ENCODE measurements around the gene DDX5. TPM values are rescaled to one million over a fixed set of nuclear protein-coding genes. Genes with fewer than 3 reads are reported as not detected.
A peak's percentile ranks its signal among the peaks of the same experiment; 100 is the strongest.

Gene DDX5
- polyA plus RNA-seq (2013): 1,597 TPM

DNA sequence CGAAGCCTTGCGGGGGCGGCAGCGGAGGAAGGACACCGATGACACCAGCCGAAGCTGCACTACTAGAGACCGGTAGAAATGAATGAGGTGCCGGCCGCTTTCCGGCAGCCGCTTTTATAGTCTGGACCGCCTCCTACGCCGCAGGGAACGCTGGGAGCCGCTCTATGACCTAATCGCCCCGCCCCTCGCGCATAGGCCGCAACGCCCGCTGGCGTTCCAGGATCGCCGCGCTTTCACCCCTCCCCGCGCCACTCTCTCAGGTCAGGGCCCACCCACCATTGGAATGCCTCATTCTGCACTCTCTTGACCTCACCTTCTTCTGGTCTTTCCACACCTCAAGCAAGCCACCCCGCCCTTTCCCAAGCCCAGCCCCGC is at the start of gene DDX5:
Gene DDX5 (minus strand): TSS at position 89 of the 375 bp plus-strand sequence. CDS start 170 bp downstream, outside the sequence.
- Histone ChIP-seq H3K9me3 (ENCODE audit: control extremely low read depth in 1 of 5, control insufficient read depth in 4 of 5, insufficient read depth in 2 of 5, low read depth in 1 of 5, low read length in 4 of 5) (no peaks in the 10 kb centered on the region), H3K27me3 (replicated peaks in 2 of 5; ENCODE audit: control insufficient read depth in 4 of 5, insufficient read depth in 5 of 5, low read length in 4 of 5) (no peaks in the 10 kb centered on the region), H3K27ac (ENCODE audit: insufficient read depth in 1 of 2, low read depth in 1 of 2, low read length in 2 of 2, poor library complexity in 1 of 2, severe bottlenecking in 2 of 2) (peak within 1 kb of the TSS; percentile 99), H3K4me1 (ENCODE audit: control extremely low read depth in 1 of 4, control insufficient read depth in 4 of 4, insufficient read depth in 4 of 4, low read length in 3 of 4) (peaks cover 16 to 32% (median 23%) of the 10 kb centered on the region in 4 experiments), H3K36me3 (ENCODE audit: control insufficient read depth in 4 of 4, insufficient read depth in 4 of 4, low read length in 3 of 4) (peaks cover 25 to 56% (median 48%) of the 10 kb centered on the region in 4 experiments), H3K4me3 (ENCODE audit: control insufficient read depth in 1 of 7, extremely low read depth in 1 of 7, insufficient read depth in 4 of 7, low read depth in 2 of 7, low read length in 6 of 7) (peak within 1 kb of the TSS; percentile 98 to 100 (median 100))
- POLR2A ChIA-PET: interaction anchor here (0.5 to 3.7 kb wide), 10 partner anchors 9 to 171 kb away, joined by 3 to 55 read pairs (median 3); partner anchors contain the start of gene POLG2
- DNase-seq: peak; percentile 98 to 99 (median 98)
- WGBS (ENCODE audit: insufficient coverage): 0% methylated on average over 25 of the region's 31 CpGs
- CTCF ChIA-PET: interaction anchor here (1.0 to 7.0 kb wide), 5 partner anchors 9 to 94 kb away, joined by 3 to 55 read pairs (median 6); partner anchors contain the start of gene POLG2

GRCh38 chr17:64555281-64555680 is 49.2 kb upstream of the DDX5 start:
- WGBS (ENCODE audit: insufficient coverage): 79% methylated on average over 2 of the region's 4 CpGs
- peaks cover 13 to 46% (median 27%) of the 10 kb centered on the region in 4 experiments for H3K36me3 ChIP-seq (ENCODE audit: control insufficient read depth in 4 of 4, insufficient read depth in 4 of 4, low read length in 3 of 4)
- no peak overlapping the region for H3K27ac ChIP-seq (ENCODE audit: insufficient read depth in 1 of 2, low read depth in 1 of 2, low read length in 2 of 2, poor library complexity in 1 of 2, severe bottlenecking in 2 of 2)
- no peaks in the 10 kb centered on the region for H3K27me3 ChIP-seq (replicated peaks in 2 of 5; ENCODE audit: control insufficient read depth in 4 of 5, insufficient read depth in 5 of 5, low read length in 4 of 5)
- H3K4me1 ChIP-seq (ENCODE audit: control extremely low read depth in 1 of 4, control insufficient read depth in 4 of 4, insufficient read depth in 4 of 4, low read length in 3 of 4): no peaks in the 10 kb centered on the region
- H3K4me3 ChIP-seq (ENCODE audit: control insufficient read depth in 1 of 7, extremely low read depth in 1 of 7, insufficient read depth in 4 of 7, low read depth in 2 of 7, low read length in 6 of 7): no peak overlapping the region
- H3K9me3 ChIP-seq (ENCODE audit: control extremely low read depth in 1 of 5, control insufficient read depth in 4 of 5, insufficient read depth in 2 of 5, low read depth in 1 of 5, low read length in 4 of 5): no peaks in the 10 kb centered on the region
- no peak for DNase-seq
- CTCF ChIA-PET: interaction anchor here (0.8 to 1.6 kb wide), 3 partner anchors 10 to 36 kb away, joined by 3 to 5 read pairs (median 3); no protein-coding TSS in a partner anchor
- POLR2A ChIA-PET: no interaction called here

DNA sequence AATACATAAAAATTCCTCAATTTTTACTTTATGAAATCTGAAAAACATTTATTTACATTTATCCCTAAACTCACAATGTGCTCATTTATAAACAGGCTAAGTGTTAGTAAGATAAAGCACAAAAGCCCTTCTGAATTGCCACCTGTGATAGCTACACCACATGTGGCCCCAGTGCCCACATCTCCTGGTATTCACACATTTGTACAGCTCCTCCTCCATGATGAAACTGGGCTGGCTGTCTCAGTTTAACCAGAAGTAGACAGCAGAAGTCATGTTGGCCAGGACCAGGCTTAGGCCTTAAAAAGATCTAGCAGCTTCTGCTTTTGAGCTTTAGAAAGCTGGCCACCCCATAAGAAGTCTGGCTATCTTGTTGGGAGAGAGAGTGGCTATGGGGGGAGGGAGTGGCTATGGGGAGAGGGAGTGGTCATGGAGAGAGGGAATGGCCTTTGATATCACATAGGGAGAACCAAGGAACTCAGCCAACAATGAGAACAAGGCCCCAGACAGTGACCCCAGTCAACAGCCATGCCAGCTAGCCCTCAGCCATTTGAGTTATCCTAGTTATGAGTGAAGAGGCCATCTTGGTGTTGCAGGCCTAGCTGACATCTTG is 48.0 kb upstream of the DDX5 start:
- Histone ChIP-seq H3K9me3 (ENCODE audit: control extremely low read depth in 1 of 5, control insufficient read depth in 4 of 5, insufficient read depth in 2 of 5, low read depth in 1 of 5, low read length in 4 of 5) (no peaks in the 10 kb centered on the region), H3K27me3 (replicated peaks in 2 of 5; ENCODE audit: control insufficient read depth in 4 of 5, insufficient read depth in 5 of 5, low read length in 4 of 5) (no peaks in the 10 kb centered on the region), H3K27ac (ENCODE audit: insufficient read depth in 1 of 2, low read depth in 1 of 2, low read length in 2 of 2, poor library complexity in 1 of 2, severe bottlenecking in 2 of 2) (no peak overlapping the region), H3K36me3 (ENCODE audit: control insufficient read depth in 4 of 4, insufficient read depth in 4 of 4, low read length in 3 of 4) (peaks cover 14 to 51% (median 28%) of the 10 kb centered on the region in 4 experiments), H3K4me1 (ENCODE audit: control extremely low read depth in 1 of 4, control insufficient read depth in 4 of 4, insufficient read depth in 4 of 4, low read length in 3 of 4) (no peaks in the 10 kb centered on the region), H3K4me3 (ENCODE audit: control insufficient read depth in 1 of 7, extremely low read depth in 1 of 7, insufficient read depth in 4 of 7, low read depth in 2 of 7, low read length in 6 of 7) (no peak overlapping the region)
- DNase-seq: no peak
- ChIA-PET CTCF (interaction anchor here (1.1 to 2.0 kb wide), 2 partner anchors 9 to 96 kb away, joined by 5 to 7 read pairs; no protein-coding TSS in a partner anchor), POLR2A (no interaction called here)

DNA sequence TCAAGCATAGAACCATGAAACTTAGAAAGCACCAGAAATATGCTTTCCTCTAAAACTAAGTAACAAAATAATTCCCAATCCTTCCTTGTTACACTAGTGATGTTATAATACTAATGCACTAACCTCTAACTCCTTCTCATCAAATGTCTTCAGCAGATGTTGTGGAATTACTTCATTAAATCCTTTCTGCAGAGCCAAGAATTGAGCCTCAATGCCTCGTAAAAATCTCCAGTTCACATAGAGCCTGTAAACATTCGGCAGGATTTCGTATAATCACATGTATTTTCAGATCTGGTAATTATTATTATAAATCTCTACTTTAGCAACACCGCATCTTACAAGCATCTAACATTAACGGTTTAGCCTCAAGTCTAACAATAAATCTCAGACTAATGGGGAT is 45.4 kb upstream of the DDX5 start:
- Histone ChIP-seq H3K27ac (ENCODE audit: insufficient read depth in 1 of 2, low read depth in 1 of 2, low read length in 2 of 2, poor library complexity in 1 of 2, severe bottlenecking in 2 of 2) (no peak overlapping the region), H3K4me3 (ENCODE audit: control insufficient read depth in 1 of 7, extremely low read depth in 1 of 7, insufficient read depth in 4 of 7, low read depth in 2 of 7, low read length in 6 of 7) (no peak overlapping the region), H3K36me3 (ENCODE audit: control insufficient read depth in 4 of 4, insufficient read depth in 4 of 4, low read length in 3 of 4) (peaks cover 16 to 54% (median 38%) of the 10 kb centered on the region in 4 experiments), H3K4me1 (ENCODE audit: control extremely low read depth in 1 of 4, control insufficient read depth in 4 of 4, insufficient read depth in 4 of 4, low read length in 3 of 4) (no peaks in the 10 kb centered on the region), H3K9me3 (ENCODE audit: control extremely low read depth in 1 of 5, control insufficient read depth in 4 of 5, insufficient read depth in 2 of 5, low read depth in 1 of 5, low read length in 4 of 5) (no peaks in the 10 kb centered on the region), H3K27me3 (replicated peaks in 2 of 5; ENCODE audit: control insufficient read depth in 4 of 5, insufficient read depth in 5 of 5, low read length in 4 of 5) (no peaks in the 10 kb centered on the region)
- no CpG with 5 or more reads among the region's 5 CpGs for WGBS (ENCODE audit: insufficient coverage)
- DNase-seq: no peak
- CTCF ChIA-PET: no interaction called here
- POLR2A ChIA-PET: no interaction called here

- H3K27me3 ChIP-seq (replicated peaks in 2 of 5; ENCODE audit: control insufficient read depth in 4 of 5, insufficient read depth in 5 of 5, low read length in 4 of 5): no peaks in the 10 kb centered on the region
- ChIA-PET CTCF (interaction anchor here (1.1 to 1.7 kb wide), 3 partner anchors 14 to 102 kb away, joined by 3 to 7 read pairs (median 3); no protein-coding TSS in a partner anchor), POLR2A (interaction anchor here (0.5 kb wide), 1 partner anchor 920 kb away, joined by 3 read pairs; no protein-coding TSS in a partner anchor)
- no peak overlapping the region for H3K4me3 ChIP-seq (ENCODE audit: control insufficient read depth in 1 of 7, extremely low read depth in 1 of 7, insufficient read depth in 4 of 7, low read depth in 2 of 7, low read length in 6 of 7)
- peak in 1 of 3 donors; percentile 22 for DNase-seq
- no peaks in the 10 kb centered on the region for H3K9me3 ChIP-seq (ENCODE audit: control extremely low read depth in 1 of 5, control insufficient read depth in 4 of 5, insufficient read depth in 2 of 5, low read depth in 1 of 5, low read length in 4 of 5)
- no peak overlapping the region for H3K27ac ChIP-seq (ENCODE audit: insufficient read depth in 1 of 2, low read depth in 1 of 2, low read length in 2 of 2, poor library complexity in 1 of 2, severe bottlenecking in 2 of 2)
- 97% methylated on average over 10 of the region's 10 CpGs for WGBS (ENCODE audit: insufficient coverage)
- no peaks in the 10 kb centered on the region for H3K4me1 ChIP-seq (ENCODE audit: control extremely low read depth in 1 of 4, control insufficient read depth in 4 of 4, insufficient read depth in 4 of 4, low read length in 3 of 4)
- H3K36me3 ChIP-seq (ENCODE audit: control insufficient read depth in 4 of 4, insufficient read depth in 4 of 4, low read length in 3 of 4): peaks cover 10 to 57% (median 40%) of the 10 kb centered on the region in 4 experiments
Measured at GRCh38 chr17:64547319-64547718, 41.2 kb upstream of the DDX5 start.

- WGBS (ENCODE audit: insufficient coverage): 100% methylated on average over 4 of the region's 7 CpGs
- Histone ChIP-seq H3K36me3 (ENCODE audit: control insufficient read depth in 4 of 4, insufficient read depth in 4 of 4, low read length in 3 of 4) (peaks cover 12 to 62% (median 40%) of the 10 kb centered on the region in 4 experiments), H3K9me3 (ENCODE audit: control extremely low read depth in 1 of 5, control insufficient read depth in 4 of 5, insufficient read depth in 2 of 5, low read depth in 1 of 5, low read length in 4 of 5) (no peaks in the 10 kb centered on the region), H3K4me3 (ENCODE audit: control insufficient read depth in 1 of 7, extremely low read depth in 1 of 7, insufficient read depth in 4 of 7, low read depth in 2 of 7, low read length in 6 of 7) (no peak overlapping the region), H3K27me3 (replicated peaks in 2 of 5; ENCODE audit: control insufficient read depth in 4 of 5, insufficient read depth in 5 of 5, low read length in 4 of 5) (no peaks in the 10 kb centered on the region), H3K4me1 (ENCODE audit: control extremely low read depth in 1 of 4, control insufficient read depth in 4 of 4, insufficient read depth in 4 of 4, low read length in 3 of 4) (no peaks in the 10 kb centered on the region), H3K27ac (ENCODE audit: insufficient read depth in 1 of 2, low read depth in 1 of 2, low read length in 2 of 2, poor library complexity in 1 of 2, severe bottlenecking in 2 of 2) (no peak overlapping the region)
- POLR2A ChIA-PET: no interaction called here
- DNase-seq: no peak
- CTCF ChIA-PET: interaction anchor here (1.3 to 1.7 kb wide), 2 partner anchors 14 to 52 kb away, joined by 3 to 7 read pairs; no protein-coding TSS in a partner anchor
Measured at GRCh38 chr17:64546716-64547115, 40.6 kb upstream of the DDX5 start.

DNA sequence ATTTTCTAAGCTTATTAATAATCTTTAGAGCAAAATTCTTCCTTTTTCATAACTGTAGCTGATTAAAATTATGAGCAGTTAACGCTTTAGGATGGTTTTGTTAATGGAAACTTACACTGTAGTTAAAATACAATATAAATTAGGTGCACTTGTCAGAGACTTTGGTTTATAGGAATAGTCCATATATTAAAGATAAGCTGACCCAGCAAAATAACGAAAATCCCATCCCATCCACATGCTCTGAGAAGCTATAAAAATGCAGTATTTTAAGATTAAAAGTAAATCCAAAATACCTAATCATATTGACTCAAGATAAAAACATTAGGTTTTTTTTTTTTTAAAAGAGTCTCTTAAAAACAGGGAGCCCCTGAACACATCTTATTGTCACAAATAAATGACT is 38.7 kb upstream of the DDX5 start:
- no peak overlapping the region for H3K27ac ChIP-seq (ENCODE audit: insufficient read depth in 1 of 2, low read depth in 1 of 2, low read length in 2 of 2, poor library complexity in 1 of 2, severe bottlenecking in 2 of 2)
- no peaks in the 10 kb centered on the region for H3K9me3 ChIP-seq (ENCODE audit: control extremely low read depth in 1 of 5, control insufficient read depth in 4 of 5, insufficient read depth in 2 of 5, low read depth in 1 of 5, low read length in 4 of 5)
- H3K4me1 ChIP-seq (ENCODE audit: control extremely low read depth in 1 of 4, control insufficient read depth in 4 of 4, insufficient read depth in 4 of 4, low read length in 3 of 4): no peaks in the 10 kb centered on the region
- WGBS (ENCODE audit: insufficient coverage): no CpG with 5 or more reads among the region's 2 CpGs
- peaks cover 11 to 55% (median 41%) of the 10 kb centered on the region in 4 experiments for H3K36me3 ChIP-seq (ENCODE audit: control insufficient read depth in 4 of 4, insufficient read depth in 4 of 4, low read length in 3 of 4)
- DNase-seq: no peak
- H3K27me3 ChIP-seq (replicated peaks in 2 of 5; ENCODE audit: control insufficient read depth in 4 of 5, insufficient read depth in 5 of 5, low read length in 4 of 5): no peaks in the 10 kb centered on the region
- ChIA-PET POLR2A (no interaction called here), CTCF (interaction anchor here (0.8 kb wide), 1 partner anchor 12 kb away, joined by 4 read pairs; no protein-coding TSS in a partner anchor)
- no peak overlapping the region for H3K4me3 ChIP-seq (ENCODE audit: control insufficient read depth in 1 of 7, extremely low read depth in 1 of 7, insufficient read depth in 4 of 7, low read depth in 2 of 7, low read length in 6 of 7)

Measured in common myeloid progenitor, CD34-positive (primary cell).